Stimulated activated CD8-positive, alpha-beta memory T cell treated with anti-CD3 and anti-CD28 coated beads, Interleukin-7, amount 100 ng/mL, for 48 hours (primary cell): ENCODE results near the gene GPR151.

ENCODE experiments used
- DNase-seq, 2 donors: peaks; one replicate each; pipeline ENCODE4 v3.0.0-alpha.2; 2020; ENCODE audit warnings: low read depth in 1 of 2; ENCODE audit errors: extremely low read depth in 1 of 2

GPR151 gene

GRCh38 chr5:146521403-146522106, 5.6 kb upstream of the GPR151 start:
- DNase-seq, result no peak

GRCh38 chr5:146520731-146521130, 4.7 kb upstream of the GPR151 start:
- DNase-seq, result no peak

GRCh38 chr5:146519554-146519953, 3.6 kb upstream of the GPR151 start:
- no peak for DNase-seq

- no peak for DNase-seq
These were observed 378 bp downstream of the GPR151 start for GRCh38 chr5:146515473-146516150.

GRCh38 chr5:146514575-146514974, 1.4 kb downstream of the GPR151 start:
- no peak for DNase-seq

GRCh38 chr5:146513462-146513861, 2.5 kb downstream of the GPR151 start:
- DNase-seq, result no peak

GRCh38 chr5:146510559-146511125, 5.3 kb downstream of the GPR151 start:
- no peak for DNase-seq

- no peak for DNase-seq
These were observed 8.6 kb downstream of the GPR151 start for GRCh38 chr5:146507428-146507827.

- DNase-seq, result no peak
These were observed 16.3 kb downstream of the GPR151 start for GRCh38 chr5:146499680-146500079.

GRCh38 chr5:146494656-146495055, 21.3 kb downstream of the GPR151 start:
- DNase-seq, result no peak

GRCh38 chr5:146490089-146490843, 25.7 kb downstream of the GPR151 start:
- DNase-seq, result no peak

GRCh38 chr5:146484714-146485391, 31.1 kb downstream of the GPR151 start:
- no peak for DNase-seq

GRCh38 chr5:146482775-146483174, 33.2 kb downstream of the GPR151 start:
- DNase-seq, result no peak

GRCh38 chr5:146475906-146476305, 40.1 kb downstream of the GPR151 start:
- no peak for DNase-seq

GRCh38 chr5:146475190-146475780, 40.7 kb downstream of the GPR151 start:
- no peak for DNase-seq

- DNase-seq, result no peak
These were observed 41.9 kb downstream of the GPR151 start for GRCh38 chr5:146474065-146474464.

GRCh38 chr5:146467760-146468159, 48.2 kb downstream of the GPR151 start:
- no peak for DNase-seq

- DNase-seq, result no peak
These were observed 49.3 kb downstream of the GPR151 start for GRCh38 chr5:146466521-146467349.

GRCh38 chr5:146463446-146463845, 52.5 kb downstream of the GPR151 start:
- no peak for DNase-seq
